ENCODE data around the gene RPEL1.

The RPEL1 gene

GRCh38 chr10:103232131-103232673 is 13.5 kb upstream of the RPEL1 start:
- H3K9me3 ChIP-seq (ENCODE audit: control insufficient read depth, insufficient read depth, low read length) = no peaks in the 10 kb centered on the region
- peaks cover 3% of the 10 kb centered on the region; the same call in 1 of the 2 replicates for H3K4me1 ChIP-seq (ENCODE audit: control insufficient read depth, insufficient read depth, low read length)
- no peak for DNase-seq (ENCODE audit: low read depth, low spot score)
- WGBS (ENCODE audit: insufficient coverage, insufficient read length) = no CpG with 5 or more reads among the region's 3 CpGs
- no peaks in the 10 kb centered on the region for H3K27me3 ChIP-seq (ENCODE audit: control insufficient read depth, insufficient read depth, low read length)
- H3K27ac ChIP-seq (ENCODE audit: low read length) = no peak overlapping the region
- H3K36me3 ChIP-seq (ENCODE audit: control insufficient read depth, insufficient read depth, low read length) = no peaks in the 10 kb centered on the region
- H3K4me3 ChIP-seq (ENCODE audit: low read length) = no peak overlapping the region

DNA sequence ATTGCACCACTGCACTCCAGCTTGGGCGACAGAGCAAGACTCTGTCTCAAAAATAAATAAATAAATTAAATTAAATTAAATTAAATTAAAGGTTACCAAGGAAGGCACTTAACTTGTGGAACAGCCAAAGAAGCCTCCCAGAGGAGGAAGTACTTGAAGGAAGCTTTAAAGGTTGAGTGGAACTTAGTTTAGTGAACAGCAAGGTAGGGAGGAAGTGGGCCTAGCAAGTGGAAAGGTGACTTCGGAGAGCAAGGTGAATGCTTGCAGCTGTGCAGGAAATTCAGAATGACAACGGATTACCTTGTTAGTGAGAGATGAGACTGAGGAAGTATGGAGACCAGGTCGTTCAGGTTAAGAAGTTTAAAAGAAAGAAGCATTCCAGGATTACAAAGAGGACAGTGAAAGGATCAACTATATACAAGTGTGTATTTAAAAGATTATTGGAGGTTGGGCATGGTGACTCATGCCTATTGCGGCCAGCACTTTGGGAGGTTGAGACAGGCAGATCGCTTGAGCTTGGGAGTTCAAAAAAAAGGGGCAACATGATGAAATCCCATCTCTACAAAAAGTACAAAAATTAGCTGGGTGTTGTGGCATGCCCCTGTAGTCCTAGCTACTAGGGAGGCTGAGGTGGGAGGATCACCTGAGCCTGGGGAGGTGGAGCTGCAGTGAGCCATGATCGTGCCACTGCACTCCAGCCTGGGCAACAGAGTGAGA is 12.8 kb upstream of the RPEL1 start:
- Histone ChIP-seq H3K9me3 (ENCODE audit: control insufficient read depth, insufficient read depth, low read length) (no peaks in the 10 kb centered on the region), H3K27ac (ENCODE audit: low read length) (no peak overlapping the region), H3K36me3 (ENCODE audit: control insufficient read depth, insufficient read depth, low read length) (no peaks in the 10 kb centered on the region), H3K4me3 (ENCODE audit: low read length) (no peak overlapping the region), H3K4me1 (ENCODE audit: control insufficient read depth, insufficient read depth, low read length) (peaks cover 3% of the 10 kb centered on the region; the same call in 1 of the 2 replicates), H3K27me3 (ENCODE audit: control insufficient read depth, insufficient read depth, low read length) (no peaks in the 10 kb centered on the region)
- no CpG with 5 or more reads among the region's 7 CpGs for WGBS (ENCODE audit: insufficient coverage, insufficient read length)
- no peak for DNase-seq (ENCODE audit: low read depth, low spot score)

DNA sequence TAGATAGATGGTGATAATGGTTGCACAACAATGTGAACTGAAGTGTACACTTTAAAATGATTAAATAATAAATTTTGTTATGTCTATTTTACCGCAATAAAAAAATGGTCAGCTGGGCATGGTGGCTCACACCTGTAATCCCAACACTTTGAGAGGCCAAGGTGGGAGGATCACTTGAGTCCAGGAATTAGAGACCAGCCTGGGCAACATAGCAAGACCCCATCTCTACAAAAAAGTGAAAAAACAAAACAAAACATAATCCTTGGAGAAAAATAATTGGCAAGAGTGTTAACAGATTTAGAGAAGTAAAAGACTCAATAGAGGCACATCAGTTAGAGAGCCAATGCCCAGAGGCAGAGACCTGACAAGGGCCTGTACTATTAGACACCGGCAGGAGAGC is 9.9 kb upstream of the RPEL1 start:
- peaks cover 3% of the 10 kb centered on the region; the same call in 1 of the 2 replicates for H3K4me1 ChIP-seq (ENCODE audit: control insufficient read depth, insufficient read depth, low read length)
- no CpG with 5 or more reads among the region's 2 CpGs for WGBS (ENCODE audit: insufficient coverage, insufficient read length)

DNA sequence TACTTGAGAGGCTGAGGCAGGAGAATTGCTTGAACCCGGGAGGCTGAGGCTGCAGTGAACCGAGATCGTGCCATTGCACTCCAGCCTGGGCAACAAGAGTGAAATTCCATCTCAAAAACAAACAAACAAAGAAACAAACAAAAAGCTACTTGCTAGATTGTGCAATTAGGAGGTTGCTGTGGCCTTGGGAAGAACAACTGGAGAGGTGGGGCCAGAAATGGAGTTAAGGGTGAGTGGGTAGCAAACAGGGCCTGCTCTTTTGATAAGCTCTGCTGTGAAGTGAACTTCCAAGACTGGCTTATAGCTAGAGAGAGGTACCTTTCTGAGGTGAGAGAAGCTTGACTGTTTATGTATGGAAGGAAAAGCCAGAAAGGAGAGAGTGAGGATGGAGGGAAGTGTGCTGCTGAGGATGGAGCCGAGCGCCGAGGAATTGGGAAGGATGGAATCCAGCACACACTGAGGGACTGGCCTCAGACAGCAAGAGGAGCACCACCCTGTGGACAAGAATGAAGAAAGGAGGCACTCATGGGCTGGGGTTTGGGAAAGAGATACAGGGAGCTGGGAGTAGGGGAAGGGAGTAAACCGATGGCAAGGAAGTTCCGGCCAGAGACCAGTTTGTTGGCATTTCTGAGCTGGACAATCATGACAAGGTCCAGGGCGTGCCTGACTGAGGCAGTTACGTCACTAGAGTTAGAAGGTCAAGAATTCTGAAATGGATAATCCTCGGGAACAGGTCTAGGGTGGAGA is 7.0 kb upstream of the RPEL1 start:
- H3K36me3 ChIP-seq (ENCODE audit: control insufficient read depth, insufficient read depth, low read length) = no peaks in the 10 kb centered on the region
- no peak overlapping the region for H3K4me3 ChIP-seq (ENCODE audit: low read length)
- no peaks in the 10 kb centered on the region for H3K9me3 ChIP-seq (ENCODE audit: control insufficient read depth, insufficient read depth, low read length)
- no peaks in the 10 kb centered on the region for H3K27me3 ChIP-seq (ENCODE audit: control insufficient read depth, insufficient read depth, low read length)
- no peak for DNase-seq (ENCODE audit: low read depth, low spot score)
- H3K4me1 ChIP-seq (ENCODE audit: control insufficient read depth, insufficient read depth, low read length) = 0 out of 2 replicates have a peak, but pooled peaks cover 2% of the 10 kb centered on the region
- no CpG with 5 or more reads among the region's 11 CpGs for WGBS (ENCODE audit: insufficient coverage, insufficient read length)
- H3K27ac ChIP-seq (ENCODE audit: low read length) = no peak overlapping the region

More for the DNA sequence above, 9.9 kb upstream of the RPEL1 start:
- no peaks in the 10 kb centered on the region for H3K27me3 ChIP-seq (ENCODE audit: control insufficient read depth, insufficient read depth, low read length)
- no peak overlapping the region for H3K4me3 ChIP-seq (ENCODE audit: low read length)
- no peaks in the 10 kb centered on the region for H3K36me3 ChIP-seq (ENCODE audit: control insufficient read depth, insufficient read depth, low read length)
- no peaks in the 10 kb centered on the region for H3K9me3 ChIP-seq (ENCODE audit: control insufficient read depth, insufficient read depth, low read length)
- DNase-seq (ENCODE audit: low read depth, low spot score) = no peak
- H3K27ac ChIP-seq (ENCODE audit: low read length) = no peak overlapping the region

DNA sequence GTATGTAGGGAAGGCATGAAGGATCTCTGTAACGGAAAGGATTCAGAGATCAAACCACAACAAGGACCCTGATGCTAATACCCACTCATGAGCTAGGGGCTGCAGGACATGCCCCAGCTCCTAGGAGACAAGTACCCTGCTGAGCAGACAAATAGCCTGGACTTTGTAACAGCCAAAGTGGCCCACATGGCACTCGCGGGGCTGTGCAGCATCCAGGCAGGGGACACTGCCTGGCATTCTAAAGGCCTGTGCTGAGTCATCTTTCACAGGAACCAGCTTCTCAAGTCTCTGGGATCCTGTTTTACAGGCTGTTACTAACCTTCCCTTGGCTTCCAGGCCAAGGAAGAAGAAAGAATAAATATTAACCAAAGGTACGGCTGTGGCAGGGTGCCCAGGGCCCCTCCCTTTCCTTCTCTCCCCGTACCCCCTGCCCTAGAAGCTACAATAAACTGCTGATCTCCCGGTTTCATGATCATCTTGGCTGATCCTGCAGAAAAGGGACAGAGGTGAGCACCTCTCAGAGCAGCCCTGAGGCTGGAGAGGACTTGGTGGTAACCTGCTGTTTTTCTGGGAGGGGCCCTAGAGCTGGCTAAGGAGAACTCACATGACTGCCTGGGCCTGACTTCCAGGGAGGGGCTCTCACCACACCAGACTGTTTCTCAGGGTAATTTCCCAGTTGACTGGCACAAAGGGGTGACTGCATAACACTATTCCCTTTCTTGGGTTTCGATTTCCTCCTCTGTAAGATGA is 4.2 kb upstream of the RPEL1 start:
- no peaks in the 10 kb centered on the region for H3K9me3 ChIP-seq (ENCODE audit: control insufficient read depth, insufficient read depth, low read length)
- DNase-seq (ENCODE audit: low read depth, low spot score) = no peak
- H3K4me3 ChIP-seq (ENCODE audit: low read length) = no peak overlapping the region
- no peak overlapping the region for H3K27ac ChIP-seq (ENCODE audit: low read length)
- no peaks in the 10 kb centered on the region for H3K27me3 ChIP-seq (ENCODE audit: control insufficient read depth, insufficient read depth, low read length)
- 0 out of 2 replicates have a peak, but pooled peaks cover 2% of the 10 kb centered on the region for H3K4me1 ChIP-seq (ENCODE audit: control insufficient read depth, insufficient read depth, low read length)
- H3K36me3 ChIP-seq (ENCODE audit: control insufficient read depth, insufficient read depth, low read length) = no peaks in the 10 kb centered on the region
- no CpG with 5 or more reads among the region's 7 CpGs for WGBS (ENCODE audit: insufficient coverage, insufficient read length)

DNA sequence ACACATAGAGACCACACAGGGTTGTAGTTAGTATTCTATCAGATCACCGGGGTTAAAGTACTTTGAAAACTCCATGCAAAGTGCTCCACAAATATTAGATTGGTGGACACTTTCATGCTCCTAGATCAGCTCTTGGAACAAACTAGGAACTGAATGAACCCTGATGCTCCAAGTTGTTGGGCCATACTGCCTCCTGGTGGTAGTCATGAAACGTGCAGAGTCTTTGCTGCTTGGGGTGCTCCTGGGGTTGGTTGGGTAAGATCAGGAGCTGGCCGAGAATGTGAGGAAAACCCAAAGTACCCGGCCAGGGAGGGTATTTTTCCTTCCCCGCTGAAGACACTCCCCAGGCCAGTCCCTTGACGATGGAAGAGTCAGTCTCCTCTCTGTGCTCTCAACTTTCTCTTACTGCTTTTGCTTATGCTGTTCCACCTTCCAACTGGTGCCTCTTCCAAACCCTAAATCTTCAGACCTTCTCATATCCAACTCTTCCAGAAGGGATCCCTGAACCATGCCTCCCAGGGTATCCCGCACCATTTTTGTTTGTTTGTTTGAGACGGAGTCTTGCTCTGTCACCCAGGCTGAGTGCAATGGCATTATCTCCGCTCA is 918 bp upstream of the RPEL1 start:
- Histone ChIP-seq H3K36me3 (ENCODE audit: control insufficient read depth, insufficient read depth, low read length) (no peaks in the 10 kb centered on the region), H3K4me1 (ENCODE audit: control insufficient read depth, insufficient read depth, low read length) (no peaks in the 10 kb centered on the region)
- DNase-seq (ENCODE audit: low read depth, low spot score) = peak; percentile 87

GRCh38 chr10:103246324-103246723 is 637 bp downstream of the RPEL1 start:
- Histone ChIP-seq H3K27me3 (ENCODE audit: control insufficient read depth, insufficient read depth, low read length) (no peaks in the 10 kb centered on the region), H3K36me3 (ENCODE audit: control insufficient read depth, insufficient read depth, low read length) (no peaks in the 10 kb centered on the region), H3K9me3 (ENCODE audit: control insufficient read depth, insufficient read depth, low read length) (no peaks in the 10 kb centered on the region), H3K4me1 (ENCODE audit: control insufficient read depth, insufficient read depth, low read length) (no peaks in the 10 kb centered on the region), H3K27ac (ENCODE audit: low read length) (no peak overlapping the region), H3K4me3 (ENCODE audit: low read length) (no peak overlapping the region)
- DNase-seq (ENCODE audit: low read depth, low spot score) = no peak
- WGBS (ENCODE audit: insufficient coverage, insufficient read length) = no CpG with 5 or more reads among the region's 4 CpGs

More for the DNA sequence above, 918 bp upstream of the RPEL1 start:
- WGBS (ENCODE audit: insufficient coverage, insufficient read length) = no CpG with 5 or more reads among the region's 9 CpGs
- no peaks in the 10 kb centered on the region for H3K27me3 ChIP-seq (ENCODE audit: control insufficient read depth, insufficient read depth, low read length)
- no peak overlapping the region for H3K4me3 ChIP-seq (ENCODE audit: low read length)
- H3K27ac ChIP-seq (ENCODE audit: low read length) = no peak overlapping the region
- no peaks in the 10 kb centered on the region for H3K9me3 ChIP-seq (ENCODE audit: control insufficient read depth, insufficient read depth, low read length)

GRCh38 chr10:103254113-103254512 is 8.4 kb downstream of the RPEL1 start:
- no peaks in the 10 kb centered on the region for H3K36me3 ChIP-seq (ENCODE audit: control insufficient read depth, insufficient read depth, low read length)
- H3K9me3 ChIP-seq (ENCODE audit: control insufficient read depth, insufficient read depth, low read length) = no peaks in the 10 kb centered on the region
- H3K27me3 ChIP-seq (ENCODE audit: control insufficient read depth, insufficient read depth, low read length) = no peaks in the 10 kb centered on the region
- H3K4me1 ChIP-seq (ENCODE audit: control insufficient read depth, insufficient read depth, low read length) = no peaks in the 10 kb centered on the region
- no peak for DNase-seq (ENCODE audit: low read depth, low spot score)
- no CpG with 5 or more reads among the region's 3 CpGs for WGBS (ENCODE audit: insufficient coverage, insufficient read length)
- H3K27ac ChIP-seq (ENCODE audit: low read length) = no peak overlapping the region
- no peak overlapping the region for H3K4me3 ChIP-seq (ENCODE audit: low read length)

- Histone ChIP-seq H3K4me1 (ENCODE audit: control insufficient read depth, insufficient read depth, low read length) (no peaks in the 10 kb centered on the region), H3K36me3 (ENCODE audit: control insufficient read depth, insufficient read depth, low read length) (no peaks in the 10 kb centered on the region), H3K4me3 (ENCODE audit: low read length) (no peak overlapping the region), H3K9me3 (ENCODE audit: control insufficient read depth, insufficient read depth, low read length) (no peaks in the 10 kb centered on the region), H3K27ac (ENCODE audit: low read length) (no peak overlapping the region), H3K27me3 (ENCODE audit: control insufficient read depth, insufficient read depth, low read length) (no peaks in the 10 kb centered on the region)
- DNase-seq (ENCODE audit: low read depth, low spot score) = no peak
- no CpG with 5 or more reads among the region's 4 CpGs for WGBS (ENCODE audit: insufficient coverage, insufficient read length)
Observed at GRCh38 chr10:103254538-103255325, 9.0 kb downstream of the RPEL1 start.

All from iPS DF 6.9 (cell line).